Gastrocnemius medialis (tissue), 4 donors: Measurements from ENCODE around the gene NHLRC2. TPM values are rescaled to one million over a fixed set of nuclear protein-coding genes. Genes with fewer than 3 reads are reported as not detected.

Source experiments
- ATAC-seq, 2 donors: fragments of 150-250 bp; one replicate each; pipeline ENCODE4 v1.9.1; 2016
- DNase-seq, 2 donors: peaks; one replicate each; pipeline ENCODE4 v3.0.0-alpha.2; 2019
- H3K27ac ChIP-seq, 4 donors: fragments of 200-600 bp; sonication (generic); 1 replicate in 1 of 4; 2 replicates in 3 of 4; pipeline ENCODE4 v1.5.1; 2016 to 2018; ENCODE audit warnings: mild to moderate bottlenecking in 2 of 4, moderate library complexity in 1 of 4
- H3K27me3 ChIP-seq, 3 donors: fragments of 200-600 bp; sonication (generic) in 2 of 3; 1 replicate in 1 of 3; 2 replicates in 2 of 3; pipeline versions ENCODE4 v1.5.1 to v1.6.0; 2016 to 2019; ENCODE audit warnings: mild to moderate bottlenecking in 1 of 3, moderate library complexity in 1 of 3
- H3K36me3 ChIP-seq, 2 donors: fragments of 200-600 bp; sonication (generic) in 1 of 2; one replicate each; pipeline ENCODE4 v1.5.1; 2017 to 2018
- H3K4me1 ChIP-seq, 2 donors: fragments of 200-600 bp; sonication (generic) in 1 of 2; one replicate each; pipeline ENCODE4 v1.5.1; 2016 to 2017; ENCODE audit warnings: mild to moderate bottlenecking in 2 of 2
- H3K4me3 ChIP-seq, 4 donors: fragments of 200-600 bp; sonication (generic) in 3 of 4; 1 replicate in 1 of 4; 2 replicates in 3 of 4; pipeline ENCODE4 v1.5.1; 2016 to 2019; ENCODE audit warnings: mild to moderate bottlenecking in 2 of 4
- H3K9me3 ChIP-seq, 3 donors: fragments of 200-600 bp; sonication (generic) in 2 of 3; 1 replicate in 1 of 3; 2 replicates in 2 of 3; pipeline ENCODE4 v1.5.1; 2016 to 2019
- POLR2A ChIP-seq, 2 donors: fragments of 450-650 bp; IDR thresholded peaks; one replicate each; pipeline ENCODE4 v1.6.1; 2017; ENCODE audit warnings: antibody characterized with exemption in 2 of 2, mild to moderate bottlenecking in 2 of 2, moderate library complexity in 2 of 2
- in situ Hi-C, 4 donors: fragments of 200-750 bp; cut with MboI; loops; one replicate each; pipeline versions ENCODE4 v1.15.0 to v1.8.0; 2017; ENCODE audit warnings: low sequenced_read_pairs in 4 of 4
- intact Hi-C: fragments of 100-400 bp; cut with DNase I; formaldehyde crosslinking; loops from one replicate; pipeline ENCODE4 v1.15.1; 2023; ENCODE audit warnings: low total_unique reads
- total RNA-seq, 4 donors: library from RNA; depleted of rRNA; stranded (reverse); fragments of >200 nt; gene quantifications; one replicate each; pipeline versions ENCODE4 v1.1.0 to v1.2.3, GENCODE V29; 2016
- TF ChIP-seq, protein P1 (sequence below), 5 experiments: fragments of 450-650 bp in 3 of 5; fragments of 200-600 bp in 2 of 5; sonication (generic) in 2 of 5; IDR thresholded peaks in 4 of 5; conservative IDR thresholded peaks in 1 of 5; 1 replicate in 4 of 5; 2 replicates in 1 of 5; pipeline ENCODE4 v1.5.1; 2016 to 2019; ENCODE audit warnings: antibody characterized with exemption in 5 of 5, mild to moderate bottlenecking in 3 of 5, moderate library complexity in 3 of 5

NHLRC2 gene
- total RNA-seq, 4 donors from 2014 or later: 11.4 to 109 (median 40.7) TPM

DNA sequence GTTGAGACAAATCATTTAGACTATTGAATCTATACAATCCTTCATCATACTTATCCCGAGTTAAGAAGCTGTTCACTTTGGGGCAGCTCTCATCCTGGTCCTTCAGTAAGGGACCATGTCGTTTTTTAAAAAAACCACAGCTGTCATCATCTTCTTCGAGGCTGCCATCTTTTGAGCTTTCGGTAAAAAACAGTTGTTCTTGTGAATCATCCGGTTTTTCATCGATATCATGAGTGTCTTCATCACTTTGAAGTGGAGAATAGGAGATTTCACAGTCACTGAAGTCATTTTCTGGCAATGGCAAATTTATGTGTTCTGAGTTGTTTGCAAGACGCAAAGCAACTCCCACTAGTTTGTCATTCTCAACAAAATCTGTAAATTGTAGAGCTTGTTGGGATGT is 4.5 kb upstream of the NHLRC2 start:
- peaks cover 0 to 5% of the 10 kb centered on the region in 2 donors for H3K36me3 ChIP-seq
- no peak overlapping the region for H3K27ac ChIP-seq
- H3K4me1 ChIP-seq: peaks cover 27 to 29% of the 10 kb centered on the region in 2 donors
- no peak for TF ChIP-seq POLR2A (IDR thresholded peaks at IDR 0.05)
- TF ChIP-seq, protein P1, sequence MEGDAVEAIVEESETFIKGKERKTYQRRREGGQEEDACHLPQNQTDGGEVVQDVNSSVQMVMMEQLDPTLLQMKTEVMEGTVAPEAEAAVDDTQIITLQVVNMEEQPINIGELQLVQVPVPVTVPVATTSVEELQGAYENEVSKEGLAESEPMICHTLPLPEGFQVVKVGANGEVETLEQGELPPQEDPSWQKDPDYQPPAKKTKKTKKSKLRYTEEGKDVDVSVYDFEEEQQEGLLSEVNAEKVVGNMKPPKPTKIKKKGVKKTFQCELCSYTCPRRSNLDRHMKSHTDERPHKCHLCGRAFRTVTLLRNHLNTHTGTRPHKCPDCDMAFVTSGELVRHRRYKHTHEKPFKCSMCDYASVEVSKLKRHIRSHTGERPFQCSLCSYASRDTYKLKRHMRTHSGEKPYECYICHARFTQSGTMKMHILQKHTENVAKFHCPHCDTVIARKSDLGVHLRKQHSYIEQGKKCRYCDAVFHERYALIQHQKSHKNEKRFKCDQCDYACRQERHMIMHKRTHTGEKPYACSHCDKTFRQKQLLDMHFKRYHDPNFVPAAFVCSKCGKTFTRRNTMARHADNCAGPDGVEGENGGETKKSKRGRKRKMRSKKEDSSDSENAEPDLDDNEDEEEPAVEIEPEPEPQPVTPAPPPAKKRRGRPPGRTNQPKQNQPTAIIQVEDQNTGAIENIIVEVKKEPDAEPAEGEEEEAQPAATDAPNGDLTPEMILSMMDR (IDR thresholded peaks at IDR 0.05 in 4 of 5, conservative IDR thresholded peaks at IDR 0.05 in 1 of 5): no peak
- ATAC-seq (no peak), DNase-seq (no peak)
- no peak overlapping the region for H3K4me3 ChIP-seq
- in situ Hi-C loops (no loop called here), intact Hi-C loops (loop anchor here (10.0 kb wide), 1 partner anchor 165 kb away; no protein-coding TSS in a partner anchor)
- no peaks in the 10 kb centered on the region for H3K27me3 ChIP-seq
- no peaks in the 10 kb centered on the region for H3K9me3 ChIP-seq

DNA sequence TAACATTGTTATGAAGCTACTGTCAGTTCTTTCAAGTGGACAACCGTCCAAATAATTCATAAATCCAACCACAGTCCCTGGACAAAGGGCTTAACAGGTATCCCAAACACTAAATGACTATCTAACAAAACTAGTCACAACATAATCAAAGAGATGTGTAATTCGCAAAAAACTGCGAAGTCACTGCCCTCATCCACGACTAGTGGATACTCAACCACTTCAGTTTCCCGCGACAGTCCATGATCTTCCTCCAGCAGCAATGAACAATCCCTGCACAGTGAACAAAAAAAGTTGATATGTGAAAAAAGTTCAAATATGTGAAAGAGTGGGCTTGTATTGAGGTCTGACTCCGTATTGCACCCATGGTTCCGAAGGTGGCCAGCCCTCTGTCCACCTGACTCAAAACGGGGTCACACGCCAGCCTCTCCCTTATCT is 866 bp upstream of the NHLRC2 start:
- Histone ChIP-seq H3K27ac (peak overlapping the region; percentile 90 to 96 (median 94)), H3K9me3 (no peaks in the 10 kb centered on the region), H3K36me3 (peaks cover 0 to 5% of the 10 kb centered on the region in 2 donors), H3K4me1 (peaks cover 56 to 61% of the 10 kb centered on the region in 2 donors), H3K27me3 (no peaks in the 10 kb centered on the region), H3K4me3 (peak overlapping the region; percentile 74 to 99 (median 94))
- intact Hi-C loops (loop anchor here (10.0 kb wide), 1 partner anchor 169 kb away; no protein-coding TSS in a partner anchor), in situ Hi-C loops (no loop called here)
- ATAC-seq (peak; percentile 11 to 21), DNase-seq (peak in 1 of 2 donors; percentile 10)
- TF ChIP-seq, protein P1 (IDR thresholded peaks at IDR 0.05 in 4 of 5, conservative IDR thresholded peaks at IDR 0.05 in 1 of 5): no peak
- TF ChIP-seq POLR2A (IDR thresholded peaks at IDR 0.05): no peak

DNA sequence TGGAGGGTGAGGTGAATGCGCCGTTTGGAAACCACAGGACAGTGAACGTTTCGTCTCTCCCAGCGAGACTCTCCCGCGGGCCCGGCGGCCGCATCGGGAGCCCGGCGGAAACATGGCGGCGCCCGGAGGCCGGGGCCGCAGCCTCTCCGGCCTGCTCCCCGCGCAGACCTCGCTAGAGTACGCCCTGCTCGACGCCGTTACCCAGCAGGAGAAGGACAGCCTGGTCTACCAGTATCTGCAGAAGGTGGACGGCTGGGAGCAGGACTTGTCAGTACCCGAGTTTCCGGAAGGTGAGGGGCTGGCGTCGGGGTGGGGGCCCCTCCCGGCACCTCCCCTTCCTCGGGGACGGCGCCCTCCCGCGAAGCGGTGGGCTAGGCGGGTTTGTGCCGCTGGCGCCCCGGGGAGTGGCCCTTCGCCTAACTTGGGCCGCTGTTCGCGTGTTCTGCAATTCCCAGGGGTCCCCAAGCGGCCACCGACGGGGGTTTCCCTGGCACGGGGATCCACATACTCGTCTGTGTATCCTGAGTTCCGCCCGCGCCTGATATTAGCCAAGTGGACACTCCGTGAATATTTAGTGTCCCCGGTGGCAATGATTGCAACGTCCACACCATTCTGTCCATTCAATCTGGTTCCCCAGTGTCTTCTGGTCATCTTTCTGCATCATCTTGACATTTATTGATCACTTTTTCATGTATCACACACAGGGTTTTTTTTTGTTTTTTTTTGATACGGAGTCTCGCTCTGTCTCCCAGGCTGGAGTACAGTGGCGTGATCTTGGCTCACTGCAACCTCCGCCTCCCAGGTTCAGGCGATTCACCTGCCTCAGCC is 514 bp downstream of the NHLRC2 start:
- peaks cover 0 to 9% of the 10 kb centered on the region in 2 donors for H3K36me3 ChIP-seq
- no peaks in the 10 kb centered on the region for H3K27me3 ChIP-seq
- in situ Hi-C loops (no loop called here), intact Hi-C loops (loop anchor here (5.0 to 10.0 kb wide), 2 partner anchors 170 to 317 kb away; partner anchors contain the start of gene CCDC186)
- peak overlapping the region; percentile 90 to 96 (median 94) for H3K27ac ChIP-seq
- ATAC-seq (peak; percentile 72 to 73), DNase-seq (peak; percentile 41 to 55)
- peak; percentile 29 to 37 for TF ChIP-seq POLR2A (IDR thresholded peaks at IDR 0.05)
- TF ChIP-seq, protein P1 (IDR thresholded peaks at IDR 0.05 in 4 of 5, conservative IDR thresholded peaks at IDR 0.05 in 1 of 5): peak in 2 of 5 experiments; percentile 11 to 33
- peak overlapping the region; percentile 74 to 99 (median 94) for H3K4me3 ChIP-seq
- H3K9me3 ChIP-seq: no peaks in the 10 kb centered on the region
- H3K4me1 ChIP-seq: peaks cover 58 to 67% of the 10 kb centered on the region in 2 donors

DNA sequence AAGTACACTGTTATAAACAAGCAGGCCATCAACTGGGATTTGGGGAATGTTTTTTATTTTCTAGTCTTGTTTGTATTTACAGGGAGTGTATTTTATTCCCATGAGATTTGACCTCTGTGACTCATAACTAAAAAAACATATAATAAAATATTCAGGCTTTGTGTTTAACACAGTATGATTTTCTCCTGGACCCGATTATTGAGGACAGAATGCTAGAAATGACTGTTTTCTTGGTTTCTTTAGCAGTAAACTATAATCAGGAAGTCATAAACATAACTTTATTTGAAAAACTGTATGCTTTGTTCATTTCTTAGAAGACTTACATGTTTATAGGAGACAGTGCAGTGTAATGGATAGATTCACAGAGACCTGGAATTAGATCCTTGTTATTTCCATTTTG is 2.1 kb downstream of the NHLRC2 start:
- H3K27ac ChIP-seq: peak overlapping the region; percentile 90 to 96 (median 94)
- H3K9me3 ChIP-seq: no peaks in the 10 kb centered on the region
- H3K36me3 ChIP-seq: peaks cover 0 to 23% of the 10 kb centered on the region in 2 donors
- intact Hi-C loops (loop anchor here (5.0 to 10.0 kb wide), 2 partner anchors 172 to 316 kb away; partner anchors contain the start of gene CCDC186), in situ Hi-C loops (no loop called here)
- no peak for TF ChIP-seq POLR2A (IDR thresholded peaks at IDR 0.05)
- TF ChIP-seq, protein P1 (IDR thresholded peaks at IDR 0.05 in 4 of 5, conservative IDR thresholded peaks at IDR 0.05 in 1 of 5): no peak
- DNase-seq (no peak), ATAC-seq (no peak)
- H3K27me3 ChIP-seq: no peaks in the 10 kb centered on the region
- H3K4me3 ChIP-seq: peak overlapping the region in 3 of 4 donors; percentile 74 to 95 (median 94)
- H3K4me1 ChIP-seq: peaks cover 50 to 56% of the 10 kb centered on the region in 2 donors
